NCI-H1694 treated with DMSO at 0.1 percent for 48 hours (cell line): Measurements from ENCODE around the gene MAGEF1.

Experiments used
- DNase-seq: peaks from one replicate; lab custom pipeline; 2025; lab: John Stamatoyannopoulos, UW

Gene MAGEF1

DNA sequence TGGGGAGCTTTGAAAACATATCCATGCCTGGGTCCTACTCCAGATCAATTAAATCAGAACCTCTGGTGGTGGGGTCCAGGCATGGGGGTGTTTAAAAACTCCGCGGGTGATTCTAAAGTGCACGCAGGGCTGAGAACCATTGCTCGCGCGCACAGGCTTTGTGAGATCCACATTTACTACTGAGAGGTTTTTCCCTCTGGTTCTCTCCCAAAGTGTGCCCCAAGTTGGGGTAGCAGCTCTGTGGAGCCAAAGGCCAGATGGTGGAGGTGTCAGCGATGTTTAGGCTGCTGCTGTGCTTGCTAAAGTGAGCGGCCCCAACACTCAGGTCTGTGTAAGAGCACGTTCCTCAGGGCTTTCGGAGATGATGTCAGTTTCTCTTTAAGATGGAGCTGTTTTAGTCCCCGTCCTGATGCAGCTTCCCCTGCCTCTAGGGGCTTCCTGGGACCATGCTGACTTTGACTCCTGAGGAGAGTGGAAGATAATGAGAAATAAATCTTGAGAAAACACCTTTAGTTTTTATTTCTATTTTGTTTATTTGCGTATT, 13.4 kb upstream of the MAGEF1 start:
- no peak for DNase-seq

DNA sequence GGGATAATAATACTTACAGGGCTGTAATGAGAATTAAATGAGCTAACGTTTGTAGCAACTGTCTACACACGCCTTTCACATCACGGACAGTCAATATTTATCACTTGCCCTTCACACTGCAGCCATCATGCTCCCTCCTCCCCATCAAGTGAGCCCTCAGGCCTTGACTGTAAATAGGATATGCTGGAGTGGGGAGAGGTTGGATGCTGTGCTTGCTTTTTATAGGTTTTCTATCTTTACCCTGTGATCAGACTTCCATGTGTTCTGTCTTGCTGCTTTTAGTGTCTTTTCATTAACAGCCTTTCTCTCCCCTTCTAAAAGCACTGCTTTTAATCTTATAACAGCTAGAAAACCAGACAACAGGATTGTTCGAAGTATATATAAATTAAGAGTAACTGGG, 12.8 kb upstream of the MAGEF1 start:
- no peak for DNase-seq

DNA sequence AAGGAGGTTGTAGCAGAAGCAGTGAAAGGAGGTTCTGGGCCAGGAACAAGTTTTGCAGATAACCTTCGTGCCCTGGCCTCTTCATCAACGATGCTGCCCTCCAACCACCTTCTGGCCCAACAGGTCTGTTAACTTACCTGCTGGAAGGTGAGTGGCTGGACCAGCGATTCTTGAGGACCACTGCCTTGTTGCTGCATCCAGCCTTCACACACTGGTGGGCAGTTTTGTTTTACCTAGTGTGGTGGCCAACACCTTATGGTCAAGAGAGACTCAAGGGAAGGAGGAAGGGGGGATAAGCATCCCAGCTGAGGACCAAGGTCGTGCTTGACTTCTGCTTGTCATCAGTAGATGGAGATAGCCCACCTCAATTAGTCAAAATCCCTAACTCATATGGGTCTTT, 7.8 kb upstream of the MAGEF1 start:
- no peak for DNase-seq

DNA sequence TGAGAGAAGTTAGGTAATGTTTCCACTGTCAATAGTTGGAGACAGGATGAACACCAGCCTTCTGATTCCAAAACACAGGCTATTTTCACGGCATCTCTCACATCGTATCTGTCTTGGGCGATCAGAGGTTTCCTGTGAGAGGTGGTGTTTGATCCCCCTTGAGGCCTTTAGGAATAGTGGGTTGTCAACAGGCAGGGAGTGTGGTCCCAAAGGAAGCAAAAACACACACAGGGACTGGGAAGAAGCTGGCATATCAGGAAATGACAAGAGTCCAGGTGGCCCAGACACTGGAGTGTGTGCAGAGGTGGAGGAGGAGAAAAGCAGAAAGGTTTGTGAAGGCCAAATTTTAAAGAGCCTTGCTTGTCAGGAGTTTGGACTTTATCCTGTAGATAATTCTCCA, 6.6 kb upstream of the MAGEF1 start:
- DNase-seq, result no peak

DNA sequence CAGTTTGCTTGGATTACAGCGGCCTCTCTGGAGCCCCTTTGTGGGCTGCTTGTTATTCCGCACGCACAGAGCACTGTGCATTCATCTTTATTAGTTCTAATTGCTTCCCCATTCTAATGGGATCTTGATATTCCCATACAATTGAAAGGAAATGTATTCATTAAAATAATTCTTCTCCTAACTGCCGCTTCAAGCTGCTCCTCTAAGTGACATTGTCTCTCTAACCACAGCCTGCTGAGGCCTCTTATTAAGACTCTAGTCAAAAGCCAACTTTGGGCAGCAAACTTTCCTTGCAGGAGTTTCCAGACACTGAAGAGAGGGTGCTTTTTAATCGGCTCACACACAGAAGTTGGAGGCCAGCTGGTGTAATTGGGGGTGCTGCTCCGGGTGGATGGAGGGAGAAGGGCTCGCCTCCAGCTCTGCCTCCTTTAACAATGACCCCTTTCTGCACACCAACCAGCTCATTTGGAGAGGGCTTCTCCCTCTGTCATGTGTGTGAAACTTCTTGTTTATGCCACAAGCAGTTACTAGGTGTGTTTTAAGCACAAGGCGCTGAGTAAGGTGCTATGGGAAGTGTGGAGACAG, 5.6 kb upstream of the MAGEF1 start:
- no peak for DNase-seq

DNA sequence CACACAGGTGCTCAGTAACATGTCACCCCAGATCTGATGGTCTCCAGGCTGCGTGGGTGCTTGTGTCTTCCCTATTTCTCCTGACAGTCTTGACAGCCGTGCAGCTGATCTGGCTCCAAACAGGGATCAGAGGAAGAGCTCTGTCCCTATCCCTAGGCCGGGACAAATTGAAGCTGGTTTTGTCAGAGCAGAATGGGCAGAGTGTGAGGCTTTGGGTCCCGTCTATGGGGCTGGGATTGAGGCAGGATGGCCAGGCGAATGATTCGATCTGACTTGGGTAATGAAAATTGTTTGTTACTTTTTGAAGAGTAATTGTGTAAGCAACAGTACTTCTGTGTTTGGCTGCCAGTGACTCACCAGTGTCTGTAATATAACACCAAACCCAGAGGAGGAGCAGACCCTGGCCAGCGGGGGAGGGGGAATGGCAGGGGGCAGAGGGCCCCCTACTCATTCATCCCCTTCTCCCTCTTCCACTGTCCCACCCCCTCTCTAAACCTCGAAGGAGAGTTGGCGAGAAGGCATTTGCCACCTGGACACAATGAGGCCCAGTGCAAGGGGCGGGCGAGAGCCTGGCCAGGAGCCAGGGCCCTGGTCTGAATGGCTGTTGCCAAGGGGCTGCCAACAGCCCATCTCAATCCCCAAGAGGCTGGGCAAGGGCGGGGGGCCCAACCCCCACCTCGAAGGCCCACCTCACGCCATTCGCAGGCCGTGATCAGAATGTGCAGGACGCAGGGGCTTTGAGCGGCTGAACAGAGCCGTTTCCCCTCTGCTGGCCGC, 4.9 kb upstream of the MAGEF1 start:
- no peak for DNase-seq

DNA sequence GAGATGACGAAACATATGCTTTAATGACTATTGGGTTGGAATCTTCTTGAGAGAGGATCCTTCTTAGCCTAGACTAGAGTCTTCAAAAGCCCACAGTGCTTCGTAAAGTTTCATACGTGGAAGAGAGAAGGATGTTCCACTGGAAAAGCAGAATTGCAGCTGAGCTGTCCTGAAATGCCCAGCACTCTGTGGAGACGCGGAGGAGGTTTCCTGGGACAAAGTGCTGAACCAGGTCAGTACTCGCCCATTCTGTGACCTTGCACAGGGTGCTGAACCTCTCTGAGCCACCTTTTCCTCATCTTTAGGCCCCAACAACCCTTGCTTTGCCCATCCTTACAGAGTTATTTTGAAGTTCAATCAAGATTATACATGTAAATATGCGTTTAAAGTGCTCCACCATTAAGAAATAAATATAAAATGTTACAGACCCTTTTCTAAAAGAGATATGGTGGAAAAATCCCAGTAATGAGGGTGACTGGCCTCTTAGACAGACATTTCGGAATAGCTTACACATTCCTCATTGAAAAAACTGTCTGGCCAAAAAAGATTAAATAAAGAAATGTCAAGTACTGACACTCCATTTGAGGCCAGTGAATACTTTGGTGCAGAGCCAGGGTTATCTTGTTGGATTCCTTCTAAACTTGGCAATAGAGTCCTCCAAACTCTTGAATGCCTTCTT, 4.2 kb upstream of the MAGEF1 start:
- DNase-seq, result no peak

DNA sequence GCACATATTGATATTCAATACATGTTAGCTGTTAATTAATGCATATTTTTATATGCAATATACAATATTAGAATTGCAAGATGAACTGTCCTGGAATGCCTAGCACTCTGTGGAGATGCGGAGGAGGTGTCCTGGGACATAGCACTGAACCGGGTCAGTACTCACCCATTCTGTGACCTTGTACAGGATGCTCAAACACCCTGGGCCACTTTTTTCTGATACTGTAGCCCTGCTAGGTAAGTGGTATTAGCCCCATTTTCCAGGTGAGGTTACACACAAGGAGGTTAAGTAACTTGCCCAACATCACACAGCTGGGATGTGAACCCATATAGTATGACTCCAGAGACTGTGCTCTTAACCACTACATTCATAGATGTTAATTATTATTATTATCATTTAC, 1.7 kb upstream of the MAGEF1 start:
- DNase-seq, result no peak

DNA sequence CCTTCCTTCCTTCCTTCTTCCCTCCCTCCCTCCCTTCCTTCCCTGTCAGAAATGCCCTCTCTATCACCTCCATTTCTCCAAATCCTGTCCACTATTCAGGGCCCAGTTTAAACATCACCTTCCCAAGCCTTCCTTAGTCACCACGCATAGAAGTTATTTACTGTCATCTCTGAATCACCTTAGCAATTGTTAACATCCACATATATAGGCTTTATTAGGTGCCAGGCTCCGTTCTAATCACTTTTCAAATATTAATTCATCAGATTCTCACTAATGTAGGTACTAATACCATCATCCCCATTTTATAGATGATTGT, 1.1 kb upstream of the MAGEF1 start:
- DNase-seq, result no peak

DNA sequence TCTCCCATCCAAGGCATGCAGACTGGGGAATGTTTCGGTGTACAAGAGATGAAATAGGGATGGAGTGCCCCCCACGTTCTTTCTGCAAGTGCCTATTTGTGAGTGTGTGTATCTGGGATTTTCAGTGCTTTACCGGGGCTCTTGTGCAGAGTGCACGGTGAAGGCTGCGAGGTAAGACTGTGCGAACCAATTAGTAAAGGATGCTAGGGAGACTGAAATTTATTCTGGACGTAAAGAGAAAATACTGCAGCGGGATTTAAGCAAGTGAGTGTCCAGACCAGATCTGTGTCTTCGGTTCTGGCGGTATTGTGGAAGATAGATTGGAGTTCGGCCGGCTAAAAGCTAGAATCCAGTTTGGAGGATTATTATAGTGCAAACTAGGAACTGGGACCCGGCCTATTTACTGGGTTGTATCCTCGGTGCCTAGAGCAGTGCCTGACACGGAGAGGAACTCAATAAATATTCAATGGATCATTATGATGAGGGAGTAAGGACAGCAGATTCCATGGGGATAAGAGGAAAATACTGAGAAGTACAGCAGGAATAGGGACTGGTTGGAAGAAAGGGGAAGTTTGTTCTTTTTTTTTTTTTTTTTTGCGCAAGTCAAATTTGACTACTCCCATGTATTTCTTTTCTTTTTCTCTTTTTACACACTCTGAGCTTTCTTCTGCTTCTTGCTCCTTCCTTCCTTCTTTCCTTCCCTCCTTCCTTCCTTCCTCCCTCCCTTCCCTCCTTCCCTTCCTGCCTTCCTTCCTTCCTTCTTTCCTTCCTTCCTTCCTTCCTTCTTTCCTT, 580 bp upstream of the MAGEF1 start:
- no peak for DNase-seq

DNA sequence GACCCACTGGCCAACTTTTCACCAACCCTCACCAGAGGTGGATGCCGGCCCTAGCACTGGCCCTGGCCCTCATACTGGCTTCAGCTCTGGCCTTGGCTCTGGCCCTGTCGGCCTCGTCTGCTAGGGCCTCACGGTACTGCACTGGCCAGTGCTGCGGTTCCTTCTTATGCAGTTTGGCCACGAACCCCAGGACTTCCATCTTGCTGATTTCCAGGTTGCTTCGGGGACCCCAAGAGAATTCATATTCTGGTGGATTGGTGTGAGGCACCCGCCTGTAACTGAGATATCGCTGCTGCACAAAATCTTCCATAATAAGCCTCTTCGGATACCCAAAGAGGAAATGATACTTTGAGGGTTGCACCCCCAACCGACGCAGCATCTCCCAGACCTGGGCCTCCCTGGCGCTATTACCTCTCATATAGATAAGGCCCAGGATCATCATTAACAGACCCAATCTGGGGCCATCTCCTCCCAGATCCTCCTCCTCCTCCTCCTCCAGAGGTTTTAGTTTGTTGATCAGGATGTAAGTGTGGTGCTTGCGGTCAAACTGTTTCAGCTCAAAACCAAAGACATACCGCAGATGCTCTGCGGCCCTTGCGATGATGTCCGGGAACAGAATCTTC, 883 bp downstream of the MAGEF1 start:
- peak; percentile 36 for DNase-seq

DNA sequence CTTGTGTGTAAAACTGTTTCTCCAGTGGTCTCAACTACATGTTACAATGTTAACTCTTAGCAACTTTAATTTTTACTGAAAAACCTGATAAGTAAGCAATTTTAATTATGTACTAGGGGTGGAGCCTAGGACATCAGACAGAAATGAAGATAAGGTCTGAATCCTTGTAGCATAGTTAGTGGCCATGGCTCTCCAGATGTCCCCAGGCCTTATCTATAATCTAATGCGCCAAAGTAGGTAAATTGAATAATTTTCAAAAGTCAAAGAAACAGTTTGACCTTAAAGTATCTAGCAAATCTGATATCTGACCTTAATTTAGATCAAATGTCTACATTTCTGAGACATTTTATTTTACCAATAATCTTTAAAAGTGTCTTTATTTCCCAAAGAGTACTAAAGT, 8.2 kb downstream of the MAGEF1 start:
- DNase-seq, result no peak

DNA sequence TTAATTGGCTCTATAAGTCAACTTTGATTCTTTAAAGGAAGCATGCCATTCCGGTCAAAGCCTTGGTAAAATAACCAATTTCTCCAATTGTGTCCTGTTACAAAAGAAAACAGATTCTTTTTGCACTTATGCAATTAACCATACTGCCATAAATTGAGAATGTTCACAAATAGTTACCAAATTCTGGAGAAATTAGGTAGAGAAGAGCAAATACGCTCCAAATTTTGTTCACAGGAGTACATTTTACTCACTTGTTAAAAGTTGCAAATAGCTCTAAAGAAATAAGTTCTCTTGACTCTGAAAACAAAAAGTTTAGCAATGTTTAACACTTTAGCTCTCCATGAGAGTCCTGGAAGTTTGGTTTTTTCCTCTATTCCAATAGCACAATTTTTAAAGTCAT, 11.1 kb downstream of the MAGEF1 start:
- no peak for DNase-seq

DNA sequence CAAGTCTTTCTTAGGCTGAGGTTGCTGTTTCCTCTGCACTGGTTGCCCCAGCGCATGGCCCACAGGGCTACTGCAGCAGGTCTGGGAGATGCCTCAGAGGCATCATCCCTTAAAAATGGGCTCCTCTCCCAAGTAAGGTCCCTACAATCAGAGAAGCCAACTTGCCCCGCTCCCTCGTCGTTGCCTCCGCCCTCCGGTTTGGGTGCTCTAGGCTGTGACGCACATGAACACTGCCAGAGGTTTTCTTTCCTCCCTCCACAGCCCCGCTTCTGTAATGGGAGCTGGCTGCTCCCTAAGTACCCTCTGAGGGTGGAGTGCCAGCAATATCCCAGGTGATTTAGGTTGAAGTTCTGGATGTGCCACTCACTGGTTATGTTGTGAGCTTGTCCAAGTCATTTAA, 14.0 kb downstream of the MAGEF1 start:
- no peak for DNase-seq

DNA sequence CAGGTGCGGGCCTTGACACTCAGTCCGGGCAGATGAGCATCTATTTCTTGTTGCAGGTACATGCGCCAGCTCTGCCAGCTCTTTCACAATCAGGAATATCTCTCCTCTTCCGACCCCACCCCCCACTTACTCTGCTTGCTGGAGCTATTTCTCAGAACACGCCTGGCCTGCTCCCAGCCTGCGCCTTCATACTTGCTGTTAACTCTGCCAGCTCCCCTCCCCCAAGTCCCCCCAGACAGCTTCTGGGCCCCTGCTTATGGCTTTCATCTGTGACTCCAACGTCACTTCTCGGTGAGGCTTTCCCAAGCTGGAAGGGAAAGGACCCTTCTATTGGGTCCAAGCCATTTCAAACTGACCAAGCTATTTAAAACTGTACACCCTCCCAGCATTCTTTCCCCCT, 15.2 kb downstream of the MAGEF1 start:
- no peak for DNase-seq

DNA sequence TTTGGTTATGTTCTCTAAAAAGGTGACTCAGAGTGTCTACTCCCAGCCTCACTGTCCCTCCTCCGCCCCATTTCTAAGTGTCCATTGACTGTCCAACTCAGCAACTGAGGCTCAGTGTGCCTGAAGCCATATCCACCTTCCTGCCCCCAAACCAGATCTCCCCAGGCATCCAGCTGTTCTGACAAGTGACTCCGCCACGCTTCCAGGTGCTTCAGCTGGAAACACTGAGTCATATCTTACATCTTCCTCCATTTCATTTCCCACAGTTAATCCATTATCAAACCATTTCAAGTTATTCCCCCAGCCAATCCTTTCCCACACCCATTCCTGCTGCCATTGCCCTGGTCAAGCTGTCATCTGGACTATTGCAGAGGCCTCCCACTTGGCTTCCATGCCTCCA, 17.1 kb downstream of the MAGEF1 start:
- no peak for DNase-seq

DNA sequence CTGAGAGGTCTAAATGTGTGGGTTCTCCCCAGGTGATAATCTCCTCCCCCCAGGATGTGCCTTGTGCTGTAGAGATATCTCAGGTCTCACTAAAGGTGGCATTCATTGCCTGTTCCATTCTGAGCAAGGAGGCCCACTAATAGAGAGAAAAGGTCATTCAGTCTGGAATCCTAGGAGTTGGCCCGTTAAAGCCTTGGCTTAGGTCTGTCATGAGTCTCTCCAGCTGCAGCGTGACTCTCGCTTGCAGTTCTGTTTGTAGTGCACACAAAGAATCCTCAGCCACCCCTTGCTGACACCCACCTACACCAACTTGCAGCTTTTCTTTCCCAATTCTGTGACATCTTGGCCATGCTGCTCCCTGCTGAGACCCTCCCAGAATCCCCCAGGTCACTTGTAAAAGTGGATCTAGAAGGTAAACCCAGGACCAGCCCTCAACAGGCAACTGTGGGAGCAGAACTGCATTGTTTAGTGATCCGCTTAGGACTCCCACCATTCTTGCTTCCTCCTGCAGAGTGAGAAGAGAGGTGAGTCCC, 17.7 kb downstream of the MAGEF1 start:
- no peak for DNase-seq

DNA sequence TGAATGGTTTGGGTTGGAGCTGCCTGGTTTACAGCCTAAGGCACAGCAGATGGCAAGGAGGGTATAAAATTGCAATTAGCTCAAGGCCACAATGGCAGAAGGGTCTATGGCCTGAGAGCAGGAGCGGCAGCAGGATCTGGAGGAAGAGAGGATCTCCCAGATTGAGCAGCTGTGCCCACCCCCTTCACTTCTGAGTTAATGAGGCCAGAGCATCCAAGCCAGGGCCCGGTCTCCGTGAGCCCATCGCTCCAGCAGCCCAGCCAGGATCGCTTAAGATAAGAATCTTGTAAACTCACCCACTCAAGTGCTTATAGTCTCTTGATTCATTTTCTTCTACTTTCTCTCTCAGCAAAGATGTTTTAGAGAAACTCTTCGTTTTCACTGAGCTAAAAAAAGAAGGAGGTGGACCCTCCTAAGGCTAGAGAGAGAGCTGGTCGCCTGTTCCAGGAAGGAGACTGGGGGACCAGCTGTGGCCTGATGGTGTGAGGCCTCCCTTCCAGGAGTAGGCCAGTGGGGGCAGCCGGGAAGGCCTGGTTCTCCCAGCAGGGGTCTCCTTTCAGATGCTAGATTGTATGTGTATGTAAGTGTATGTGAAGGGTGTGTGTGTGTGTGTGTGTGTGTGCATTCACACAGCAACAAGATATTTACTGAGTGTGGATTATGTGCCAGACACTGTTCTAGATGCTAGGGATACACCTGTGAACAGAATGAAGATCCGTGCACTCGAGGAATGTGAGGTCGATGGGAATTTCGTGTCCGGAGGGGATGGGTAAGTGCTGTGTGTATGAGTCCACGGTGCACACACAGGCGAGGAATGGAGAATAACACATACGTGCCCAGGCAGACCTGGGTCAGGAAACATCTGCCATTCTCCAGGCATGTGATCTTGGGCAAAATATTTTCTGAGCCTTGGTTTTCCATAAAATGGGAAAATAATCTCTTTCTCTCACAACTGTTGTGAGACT, 18.6 kb downstream of the MAGEF1 start:
- peak; percentile 18 for DNase-seq

DNA sequence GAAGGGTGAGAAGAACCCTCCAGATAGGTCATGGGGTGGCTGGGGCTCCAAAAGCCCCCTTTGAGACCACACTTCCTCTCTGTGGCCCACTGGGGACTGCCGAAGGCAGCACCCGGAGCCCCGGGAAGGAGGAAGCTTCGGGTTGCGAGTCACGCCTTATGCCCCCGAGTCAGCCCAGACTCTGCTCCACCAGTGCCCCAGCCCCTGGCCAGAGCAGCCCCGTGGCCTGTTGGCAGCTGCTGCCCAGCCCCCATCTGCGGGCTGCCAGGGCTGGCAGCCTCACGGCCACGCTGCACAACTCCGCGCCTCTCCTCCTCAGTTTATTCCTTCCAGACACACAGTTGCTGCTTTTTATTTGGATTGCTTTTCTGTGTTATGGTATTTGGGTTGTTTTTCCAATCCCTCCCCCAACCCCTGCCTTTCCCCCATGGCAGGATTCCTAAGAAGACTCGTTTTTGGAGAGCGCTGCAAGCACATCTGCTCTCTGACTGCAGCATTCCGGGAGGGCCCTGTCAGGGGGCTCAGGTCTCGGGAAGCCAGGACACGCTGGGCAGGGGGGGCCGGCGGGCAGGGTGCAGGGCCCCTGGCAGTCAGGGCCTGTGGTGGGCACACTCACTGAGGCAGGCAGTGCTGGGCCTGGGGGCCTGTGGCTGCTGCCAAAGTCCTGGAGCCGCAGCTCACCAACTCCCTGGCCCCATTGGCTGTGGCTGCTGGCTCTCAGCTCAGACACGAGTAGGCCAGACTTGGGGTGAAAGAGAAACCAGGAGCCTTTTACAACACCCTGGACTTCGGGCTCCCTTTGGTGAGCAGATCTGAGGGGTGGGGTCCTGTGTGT, 20.2 kb downstream of the MAGEF1 start:
- DNase-seq, result no peak
